CD1c-positive myeloid dendritic cell (primary cell): ENCODE data around the gene ABL2.
A peak's percentile ranks its signal among the peaks of the same experiment; 100 is the strongest.
"Not testable (repeated sequence)": the region's sequence is repeated elsewhere in the genome, so short reads cannot be mapped to it uniquely, and the experiment has no call there.

Experiments used
- DNase-seq: peaks from one replicate; pipeline ENCODE4 v3.0.0-alpha.2; 2016; ENCODE audit errors: extremely low spot score

ABL2 gene

DNA sequence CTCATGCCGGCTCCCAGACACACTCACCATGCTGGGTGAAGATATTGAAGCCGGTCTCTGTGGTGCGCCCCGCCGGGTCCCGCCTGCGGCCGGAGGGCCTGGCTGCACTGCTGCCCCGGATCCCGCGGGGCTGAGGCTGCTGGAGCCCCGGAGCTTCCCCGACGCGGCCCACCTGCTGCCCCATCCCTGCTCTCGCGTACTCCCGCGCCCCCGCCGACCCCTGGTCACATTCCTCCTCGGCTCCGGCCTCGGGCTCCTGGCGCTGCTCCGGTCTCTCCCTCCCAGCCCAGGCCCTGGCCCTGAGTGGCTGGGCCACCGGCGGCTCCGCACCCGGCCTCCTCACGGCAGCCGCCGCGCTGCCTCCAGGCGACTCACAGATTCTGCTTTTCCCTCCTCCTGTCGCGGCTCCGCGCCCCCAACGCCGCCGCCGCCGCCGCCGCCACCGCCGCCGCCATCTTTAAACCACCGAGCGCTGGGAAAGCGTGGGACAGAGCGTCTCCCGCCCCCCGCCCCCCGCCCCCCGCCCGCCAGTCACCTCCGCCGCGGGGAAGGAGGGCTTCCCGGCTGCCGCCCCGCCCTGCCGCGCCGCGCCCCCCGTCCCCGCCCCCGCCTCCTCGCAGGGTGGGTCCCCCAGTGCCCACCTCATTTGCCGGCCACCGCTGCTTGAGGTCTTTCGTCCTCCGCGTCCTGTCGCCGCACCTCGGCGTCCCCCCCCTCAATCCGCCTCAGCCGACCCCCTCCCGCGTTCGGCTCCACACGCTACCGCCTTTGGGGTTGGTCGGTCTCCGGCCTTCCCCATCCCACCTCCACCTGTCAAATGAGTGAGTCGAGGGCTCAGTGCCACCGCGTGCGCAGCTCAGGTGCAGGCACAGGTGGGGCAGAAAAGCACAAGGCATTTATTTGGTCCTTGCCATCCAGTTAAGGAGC, at the start of gene ABL2:
Gene ABL2 (minus strand): TSS at position 464 of the 927 bp plus-strand sequence. CDS start 280 bp downstream, at position 184.
- DNase-seq: peak; percentile 67

DNA sequence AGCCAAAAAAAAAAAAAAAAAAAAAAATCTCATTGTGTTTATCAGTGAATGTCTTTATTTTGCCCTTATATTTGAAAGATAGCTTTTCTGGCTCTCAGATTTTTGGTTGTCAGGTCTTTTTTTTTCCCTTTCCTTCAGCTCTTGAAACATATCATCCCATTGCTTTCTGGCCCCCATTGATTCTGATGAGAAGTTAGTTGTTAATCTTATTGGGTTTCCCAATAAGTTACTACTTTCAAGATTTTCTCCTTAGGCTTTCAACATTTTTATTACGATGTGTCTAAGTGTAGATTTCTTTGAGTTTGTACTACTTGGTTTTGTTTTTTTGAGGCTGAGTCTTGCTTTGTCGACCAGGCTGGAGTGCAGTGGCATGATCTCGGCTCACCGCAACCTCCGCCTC, 49.4 kb upstream of the ABL2 start:
- DNase-seq: no peak

DNA sequence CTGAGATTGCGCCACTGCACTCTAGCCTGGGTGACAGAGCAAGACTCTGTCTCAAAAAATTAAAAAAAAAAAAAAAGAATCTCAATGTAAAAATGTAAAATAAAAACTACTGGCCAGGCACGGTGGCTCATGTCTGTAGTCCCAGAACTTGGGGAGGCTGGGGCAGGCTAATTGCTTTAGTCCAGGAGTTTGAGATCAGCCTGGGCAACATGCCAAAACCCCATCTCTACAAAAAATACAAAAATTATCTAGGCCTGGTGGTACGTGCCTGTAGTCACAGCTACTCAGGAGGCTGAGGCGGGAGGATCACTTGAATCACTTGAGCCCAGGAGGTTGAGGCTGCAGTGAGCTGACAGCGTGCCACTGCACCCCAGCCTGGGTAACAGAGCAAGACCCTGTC, 44.9 kb upstream of the ABL2 start:
- not testable (repeated sequence) for DNase-seq

DNA sequence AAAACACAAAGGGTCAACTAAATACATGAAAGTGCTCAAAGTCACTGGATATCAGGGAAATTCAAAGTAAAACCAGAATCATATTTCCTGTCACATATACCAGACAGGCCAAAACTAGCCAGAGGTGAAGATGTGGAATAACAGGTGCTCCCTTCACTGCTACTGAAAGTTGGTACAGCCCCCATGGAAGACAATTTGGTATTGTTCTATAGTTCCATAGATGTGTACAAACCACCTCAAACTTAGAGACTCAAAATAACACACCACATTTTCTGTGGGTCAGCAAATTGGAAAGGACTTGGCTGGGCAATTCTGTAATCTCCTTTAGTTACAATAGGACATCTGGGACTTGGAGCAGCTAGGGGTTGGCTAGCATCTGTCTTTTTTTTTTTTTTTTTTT, 39.6 kb upstream of the ABL2 start:
- DNase-seq: no peak

- DNase-seq: no peak
These were observed 35.0 kb upstream of the ABL2 start for GRCh38 chr1:179264507-179264906.

DNA sequence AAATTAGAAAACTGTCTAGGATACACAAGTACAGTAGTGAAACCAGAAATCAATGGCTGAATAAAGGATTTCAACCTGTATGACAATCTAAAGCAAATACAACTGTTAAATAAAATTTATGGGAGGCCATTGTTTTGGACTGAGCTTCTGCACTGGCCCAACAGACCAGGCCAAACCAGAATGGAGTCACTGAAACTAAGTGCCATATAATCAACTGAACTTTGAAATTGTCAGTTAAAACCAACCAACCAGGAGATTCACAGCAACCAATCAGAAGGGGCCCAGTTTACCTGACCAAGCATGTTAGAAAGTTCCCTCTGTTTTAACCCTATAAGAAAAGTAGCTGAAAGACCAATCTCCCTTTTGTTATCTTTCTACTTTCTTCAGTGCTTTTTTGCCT, 33.6 kb upstream of the ABL2 start:
- no peak for DNase-seq

DNA sequence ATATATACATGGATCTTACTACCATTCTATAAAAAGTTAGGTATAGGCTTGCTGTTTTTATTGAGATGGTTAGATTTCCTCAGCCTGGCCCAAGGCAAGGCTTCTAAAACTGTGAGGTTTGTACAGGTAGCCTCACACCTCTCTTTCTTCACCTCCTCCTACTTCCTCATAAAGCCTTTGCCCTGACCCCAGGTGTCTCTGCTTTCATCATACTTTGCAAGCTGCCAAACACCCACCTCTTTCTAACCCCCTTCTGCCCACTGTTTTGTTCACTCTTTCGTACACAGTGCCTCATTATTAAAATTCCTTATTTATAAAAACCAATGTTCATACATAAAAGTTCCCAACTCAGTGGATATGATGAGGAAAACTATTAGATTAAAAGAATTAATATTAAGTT, 32.7 kb upstream of the ABL2 start:
- no peak for DNase-seq

DNA sequence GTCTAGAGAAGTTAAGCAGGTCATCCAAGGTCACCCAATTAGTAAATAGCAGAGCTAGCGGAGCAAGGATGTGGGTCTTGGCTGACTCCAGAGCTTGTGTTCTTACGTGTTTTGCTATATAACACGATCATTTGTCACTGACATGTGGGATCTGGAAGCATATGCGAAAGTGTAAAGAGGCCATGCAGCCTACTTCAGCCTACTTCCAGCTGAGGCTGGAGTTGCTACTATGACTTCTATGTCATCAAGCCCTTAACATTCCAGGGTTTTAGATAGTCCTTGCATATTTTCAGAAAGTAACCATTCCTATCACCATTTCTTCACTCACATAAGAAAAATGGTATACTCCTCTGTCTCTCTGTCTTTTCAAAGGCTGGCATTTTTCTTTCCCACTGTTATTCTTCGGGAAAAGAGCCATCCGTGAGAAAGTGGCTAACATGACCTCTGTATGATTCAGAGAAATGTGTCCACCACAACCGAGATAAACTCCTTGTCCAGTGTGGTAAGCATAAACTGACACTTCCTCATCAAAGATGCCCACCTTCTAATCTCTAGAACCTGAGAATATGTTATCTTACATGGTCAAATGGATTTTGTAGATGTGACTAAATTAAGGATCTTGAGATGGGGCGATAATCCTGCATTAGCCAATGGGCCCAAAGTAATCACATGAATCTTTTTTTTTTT, 24.0 kb upstream of the ABL2 start:
- no peak for DNase-seq

DNA sequence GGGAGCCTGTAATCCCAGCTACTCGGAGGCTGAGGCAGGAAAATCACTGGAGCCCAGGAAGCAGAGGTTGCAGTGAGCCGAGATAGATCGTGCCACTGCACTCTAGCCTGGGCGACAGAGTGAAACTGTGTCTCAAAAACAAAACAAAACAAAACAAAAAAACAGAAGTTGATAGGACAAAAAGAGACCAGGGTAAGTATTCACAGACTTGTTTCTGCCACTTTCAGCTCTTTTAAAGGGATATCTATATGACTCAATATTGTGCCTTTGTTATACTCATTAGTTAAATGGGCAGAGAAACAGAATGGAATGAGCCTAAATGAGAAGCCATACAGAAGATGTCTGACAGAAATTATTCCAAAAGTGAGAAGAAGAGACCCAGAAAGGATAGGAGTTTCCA, 23.1 kb upstream of the ABL2 start:
- DNase-seq: no peak

- no peak for DNase-seq
These were observed 22.2 kb upstream of the ABL2 start for GRCh38 chr1:179251675-179252074.

DNA sequence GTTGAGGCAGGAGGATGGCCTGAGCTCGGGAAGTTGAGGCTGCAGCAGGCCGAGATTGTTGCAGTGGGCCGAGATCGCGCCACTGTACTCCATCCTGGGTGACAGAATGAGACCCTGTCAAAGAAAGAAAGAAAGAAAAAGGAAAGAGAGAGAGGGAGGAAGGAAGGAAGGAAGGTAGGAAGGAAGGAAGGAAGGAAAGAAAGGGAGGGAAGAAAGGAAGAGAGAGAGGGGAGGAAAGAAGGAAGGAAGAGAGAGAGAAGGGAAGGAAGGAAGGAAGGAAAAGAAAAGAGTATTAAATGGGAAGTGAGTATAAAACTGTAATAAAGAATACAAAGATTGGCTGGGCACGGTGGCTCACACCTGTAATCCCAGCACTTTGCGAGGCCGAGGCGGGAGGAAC, 18.4 kb upstream of the ABL2 start:
- DNase-seq: no peak

DNA sequence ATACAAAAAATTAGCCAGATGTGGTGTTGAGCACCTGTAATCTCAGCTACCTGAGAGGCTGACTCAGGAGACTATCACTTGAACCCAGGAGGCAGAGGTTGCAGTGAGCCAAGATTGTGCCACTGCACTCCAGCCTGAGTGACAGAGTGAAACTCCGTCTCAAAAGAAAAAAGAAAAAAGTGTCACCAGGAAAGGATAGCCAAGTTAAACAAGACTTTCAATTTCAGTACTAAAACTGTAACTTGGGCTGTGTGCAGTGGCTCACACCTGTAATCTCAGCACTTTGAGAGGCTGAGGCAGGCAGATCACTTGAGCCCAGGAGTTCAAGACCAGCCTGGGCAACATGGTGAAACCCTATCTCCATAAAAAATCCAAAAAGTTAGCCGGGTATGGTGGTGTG, 15.9 kb upstream of the ABL2 start:
- not testable (repeated sequence) for DNase-seq

DNA sequence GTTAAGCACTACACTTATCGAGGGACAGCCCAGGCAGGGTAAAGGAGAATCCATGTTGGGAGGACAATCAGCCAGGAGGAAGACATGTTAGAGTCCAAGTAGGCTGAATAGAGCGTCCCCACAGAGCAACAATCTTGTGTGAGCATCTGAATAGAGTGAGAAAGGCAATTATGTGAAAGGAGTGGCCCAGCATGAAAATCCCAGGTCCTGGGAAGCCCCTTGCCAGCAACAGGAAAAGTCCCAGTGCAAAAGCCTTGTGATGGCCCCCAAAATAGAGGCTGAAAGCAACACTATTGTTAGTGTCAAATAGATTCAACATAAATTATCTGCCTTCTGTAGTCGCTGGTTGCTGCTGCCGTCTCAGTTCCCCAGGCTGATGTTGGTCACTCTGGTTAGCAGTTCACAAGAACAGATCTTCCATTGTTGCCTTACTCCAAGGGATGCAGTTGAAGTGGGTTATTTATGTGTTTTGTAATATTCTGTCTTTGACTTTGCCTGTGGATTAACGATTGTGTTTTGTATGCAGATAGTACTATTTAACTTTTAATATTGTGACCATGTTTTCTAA, 12.1 kb upstream of the ABL2 start:
- no peak for DNase-seq

GRCh38 chr1:179237222-179237621, 7.7 kb upstream of the ABL2 start:
- DNase-seq: no peak

DNA sequence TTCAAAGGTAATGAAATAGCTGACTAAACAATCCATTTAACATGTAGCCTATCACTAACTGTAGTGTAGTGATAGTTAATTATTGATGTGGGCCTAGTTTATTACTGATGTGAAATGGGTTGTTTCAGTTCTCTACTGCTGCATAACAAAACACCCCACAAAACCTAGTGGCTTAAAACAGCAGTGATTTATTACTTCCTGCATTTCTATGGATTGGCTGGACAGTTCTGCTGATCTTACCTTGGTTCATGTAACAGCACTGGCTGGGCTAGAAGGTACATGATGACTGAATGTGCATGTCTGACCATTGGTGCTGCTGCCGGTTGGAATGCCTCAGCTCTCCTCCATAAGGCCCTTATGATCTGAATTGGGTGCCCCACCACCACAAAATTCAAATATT, 5.4 kb upstream of the ABL2 start:
- DNase-seq: no peak

- no peak for DNase-seq
These were observed 2.4 kb upstream of the ABL2 start for GRCh38 chr1:179231923-179232322.

DNA sequence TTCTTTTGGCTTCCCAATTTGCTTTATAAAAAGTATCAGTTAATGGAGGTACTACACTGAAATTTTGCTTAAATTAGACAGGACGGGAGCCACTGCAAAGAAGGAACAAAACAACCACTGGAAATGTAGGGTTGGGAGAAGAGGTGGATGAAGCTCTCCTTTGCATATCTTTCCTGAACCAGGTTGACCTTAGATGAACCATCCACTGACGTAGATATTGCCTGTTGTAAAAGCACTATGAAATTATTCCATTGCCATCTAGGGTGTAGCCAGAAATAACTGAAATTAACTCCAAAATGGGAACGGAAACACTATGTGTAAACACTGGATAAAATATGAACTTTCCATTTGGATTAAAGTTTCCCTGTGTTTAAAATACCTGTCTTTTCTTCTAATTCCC, 1.2 kb upstream of the ABL2 start:
- DNase-seq: no peak

DNA sequence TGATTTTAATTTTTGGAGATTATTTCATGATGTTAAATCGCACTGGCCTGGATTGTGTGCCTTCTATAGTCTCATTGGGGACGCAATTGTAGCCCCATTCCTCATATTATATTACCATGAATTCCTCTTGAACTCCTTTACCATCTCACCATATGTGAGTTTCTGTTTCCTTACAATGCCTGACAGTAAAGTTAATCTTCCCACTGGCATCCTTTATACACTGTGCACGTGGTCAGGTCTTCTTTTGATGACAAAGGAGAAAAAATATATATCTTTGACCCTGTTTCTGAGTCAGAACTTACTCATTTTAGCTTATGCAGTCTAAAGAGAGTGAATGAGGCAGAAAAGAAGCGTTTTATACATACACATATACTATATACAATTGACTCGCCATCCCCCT, 774 bp upstream of the ABL2 start:
- DNase-seq: no peak

DNA sequence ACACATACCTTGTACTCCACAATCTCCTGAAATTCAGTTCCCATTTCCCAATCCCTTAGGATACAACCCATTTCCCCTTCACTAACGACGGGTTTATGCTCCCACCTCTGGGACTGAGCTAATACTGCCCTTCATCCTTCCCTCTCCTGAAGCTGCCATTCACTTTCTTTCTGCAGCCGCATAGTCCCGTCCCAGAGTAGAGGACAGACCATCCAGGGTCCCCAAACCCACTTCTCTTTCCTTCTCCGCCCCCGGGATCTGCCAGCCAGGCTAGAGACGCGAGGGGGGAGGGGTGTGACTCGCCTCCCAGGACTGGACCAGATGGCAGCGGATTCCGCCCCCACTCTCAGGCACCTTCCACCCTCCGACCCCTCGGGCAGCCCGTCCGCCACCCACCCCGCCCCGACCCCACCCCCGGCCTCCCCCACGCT, 679 bp downstream of the ABL2 start:
- peak; percentile 67 for DNase-seq

DNA sequence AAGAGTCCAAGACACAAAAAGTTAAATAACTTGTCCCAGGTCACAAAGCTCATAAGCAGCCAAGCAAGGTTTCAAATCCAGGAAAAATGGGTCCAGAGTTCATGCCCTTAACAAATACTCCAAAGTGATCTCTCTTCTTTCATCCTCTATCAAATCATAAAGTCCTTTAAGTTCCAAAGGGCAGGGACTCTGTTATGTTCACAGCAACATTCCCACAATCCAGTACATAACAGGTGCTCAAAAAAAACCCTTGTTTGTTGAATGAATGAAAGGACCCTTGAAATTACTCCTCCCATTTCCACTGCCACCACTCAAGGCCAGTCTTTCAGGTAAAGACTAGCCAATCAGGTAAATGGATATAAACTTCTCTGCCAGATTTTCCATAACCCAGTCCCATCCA, 2.7 kb downstream of the ABL2 start:
- no peak for DNase-seq

- not testable (repeated sequence) for DNase-seq
These were observed 5.0 kb downstream of the ABL2 start for GRCh38 chr1:179224466-179224865.

DNA sequence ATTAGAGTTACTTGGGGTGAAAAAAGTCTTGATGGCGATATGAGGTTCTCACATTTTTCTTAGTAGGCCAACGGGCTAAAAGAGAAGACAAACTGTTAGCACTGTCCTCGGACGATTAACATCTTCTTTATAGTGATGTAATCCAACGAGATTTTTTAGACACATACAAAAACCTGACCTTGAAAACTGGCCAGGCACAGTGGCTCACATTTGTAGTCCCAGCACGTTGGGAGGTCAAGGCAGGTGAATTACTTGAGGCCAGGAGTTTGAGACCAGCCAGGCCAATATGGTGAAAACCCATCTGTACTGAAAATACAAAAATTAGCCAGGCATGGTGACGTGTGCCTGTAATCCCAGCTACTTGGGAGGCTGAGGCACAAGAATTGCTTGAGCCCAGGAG, 8.4 kb downstream of the ABL2 start:
- not testable (repeated sequence) for DNase-seq
